AG04450 (cell line): ENCODE results near the gene POLR2J. TPM values are rescaled to one million over a fixed set of nuclear protein-coding genes. Genes with fewer than 3 reads are reported as not detected.
"Not testable (repeated sequence)": the region's sequence is repeated elsewhere in the genome, so short reads cannot be mapped to it uniquely, and the experiment has no call there.

Source experiments
- CTCF ChIA-PET: fragments of 300-600, 350-600 bp; formaldehyde crosslinking; extraction: SDS; loops from one replicate; lab custom pipeline; 2022; ENCODE audit warnings: antibody characterized with exemption, inconsistent platforms; lab: Charles Lee
- POLR2A ChIA-PET: fragments of 350-600 bp; formaldehyde crosslinking; extraction: SDS; loops from one replicate; lab custom pipeline; 2021; ENCODE audit warnings: antibody characterized with exemption, inconsistent platforms; lab: Yijun Ruan, JAX
- DNase-seq: peaks from one replicate; pipeline ENCODE4 v3.0.0-alpha.2; 2011; ENCODE audit warnings: low read depth, low spot score
- H3K27ac ChIP-seq: one replicate; pipeline ENCODE4 v1.5.1; 2012; ENCODE audit warnings: low read depth, low read length, control low read depth
- H3K27me3 ChIP-seq: one replicate; pipeline ENCODE4 v1.6.0; 2012; ENCODE audit warnings: low read length; ENCODE audit not compliant: control insufficient read depth, insufficient read depth
- H3K4me3 ChIP-seq: 2 replicates; pipeline ENCODE4 v1.5.1; 2011; ENCODE audit warnings: mild to moderate bottlenecking, low read depth, low read length, control low read depth
- H3K9me3 ChIP-seq: 2 replicates; pipeline ENCODE4 v1.5.1; 2012; ENCODE audit warnings: low read length; ENCODE audit not compliant: control insufficient read depth, insufficient read depth
- polyA plus RNA-seq: library from polyadenylated mRNA; depleted of rRNA; stranded (reverse); fragments of >200 nt; gene quantifications from 2 replicates; pipeline ENCODE4 v1.2.3, GENCODE V29; 2011
- TF ChIP-seq, protein P1 (sequence below): IDR thresholded peaks from 2 replicates; pipeline ENCODE4 v1.5.1; 2011; ENCODE audit warnings: low read depth, low read length, control low read depth, inconsistent platforms

Gene POLR2J
- polyA plus RNA-seq, 1 experiment, result 55.3 TPM

- TF ChIP-seq, protein P1, sequence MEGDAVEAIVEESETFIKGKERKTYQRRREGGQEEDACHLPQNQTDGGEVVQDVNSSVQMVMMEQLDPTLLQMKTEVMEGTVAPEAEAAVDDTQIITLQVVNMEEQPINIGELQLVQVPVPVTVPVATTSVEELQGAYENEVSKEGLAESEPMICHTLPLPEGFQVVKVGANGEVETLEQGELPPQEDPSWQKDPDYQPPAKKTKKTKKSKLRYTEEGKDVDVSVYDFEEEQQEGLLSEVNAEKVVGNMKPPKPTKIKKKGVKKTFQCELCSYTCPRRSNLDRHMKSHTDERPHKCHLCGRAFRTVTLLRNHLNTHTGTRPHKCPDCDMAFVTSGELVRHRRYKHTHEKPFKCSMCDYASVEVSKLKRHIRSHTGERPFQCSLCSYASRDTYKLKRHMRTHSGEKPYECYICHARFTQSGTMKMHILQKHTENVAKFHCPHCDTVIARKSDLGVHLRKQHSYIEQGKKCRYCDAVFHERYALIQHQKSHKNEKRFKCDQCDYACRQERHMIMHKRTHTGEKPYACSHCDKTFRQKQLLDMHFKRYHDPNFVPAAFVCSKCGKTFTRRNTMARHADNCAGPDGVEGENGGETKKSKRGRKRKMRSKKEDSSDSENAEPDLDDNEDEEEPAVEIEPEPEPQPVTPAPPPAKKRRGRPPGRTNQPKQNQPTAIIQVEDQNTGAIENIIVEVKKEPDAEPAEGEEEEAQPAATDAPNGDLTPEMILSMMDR, result no peak
- POLR2A ChIA-PET, result no interaction called here
- Histone ChIP-seq H3K27ac (peak overlapping the region; percentile 11), H3K4me3 (no peak overlapping the region), H3K27me3 (no peaks in the 10 kb centered on the region), H3K9me3 (no peaks in the 10 kb centered on the region; the same call in 1 of the 2 replicates)
- no peak for DNase-seq
- CTCF ChIA-PET, result interaction anchor here (1.5 kb wide), 1 partner anchor 10 kb away, joined by 9 read pairs; no protein-coding TSS in a partner anchor
Observed at GRCh38 chr7:102457352-102457924, 21.3 kb downstream of the POLR2J start.

DNA sequence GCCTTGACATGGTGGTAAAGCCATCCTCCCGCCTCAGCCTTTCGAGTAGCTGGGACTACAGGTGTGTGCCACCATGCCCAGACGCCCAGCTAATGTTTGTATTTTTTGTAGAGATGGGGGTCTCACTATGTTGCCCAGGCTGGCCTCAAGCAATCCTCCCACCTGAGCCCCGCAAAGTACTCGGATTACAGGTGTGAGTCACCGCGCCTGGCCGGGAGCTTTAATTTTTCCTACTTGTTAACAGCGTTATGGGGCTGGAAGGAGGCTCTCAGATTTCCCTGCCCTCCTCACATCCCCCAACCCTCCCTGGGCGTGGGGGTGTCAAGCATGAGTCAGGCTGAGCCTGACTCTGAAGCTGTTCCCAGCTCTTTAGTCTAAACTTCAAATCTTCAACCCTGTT is 22.4 kb downstream of the POLR2J start:
- CTCF ChIA-PET, result interaction anchor here (0.5 to 1.5 kb wide), 4 partner anchors 9 to 21 kb away, joined by 3 to 9 read pairs (median 4); no protein-coding TSS in a partner anchor
- TF ChIP-seq, protein P1, result no peak
- Histone ChIP-seq H3K9me3 (no peaks in the 10 kb centered on the region; the same call in 1 of the 2 replicates), H3K27me3 (no peaks in the 10 kb centered on the region), H3K27ac (peak overlapping the region; percentile 39), H3K4me3 (no peak overlapping the region)
- POLR2A ChIA-PET, result interaction anchor here (0.7 kb wide), 1 partner anchor 11 kb away, joined by 5 read pairs; no protein-coding TSS in a partner anchor
- DNase-seq, result no peak

DNA sequence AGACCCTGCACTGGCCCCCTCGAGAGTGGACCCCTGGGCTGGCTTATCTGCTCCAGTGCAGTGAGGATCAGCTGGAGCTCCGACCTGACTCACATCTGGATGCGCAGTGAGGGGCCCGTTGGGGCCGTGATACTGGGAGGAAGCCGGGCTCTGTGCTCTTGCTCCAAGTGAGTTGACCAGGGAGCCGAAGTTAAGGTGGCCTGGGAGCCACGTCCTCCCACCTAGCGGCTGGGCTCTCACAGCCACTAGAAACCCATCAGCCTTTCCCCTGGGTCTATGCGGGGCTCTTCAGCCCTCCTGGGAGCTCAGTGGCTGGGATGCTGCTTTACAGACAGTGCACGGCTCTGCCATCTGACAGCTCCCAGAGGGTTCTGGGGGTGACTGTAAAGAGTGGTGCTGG is 23.1 kb downstream of the POLR2J start:
- no peaks in the 10 kb centered on the region; the same call in 1 of the 2 replicates for H3K9me3 ChIP-seq
- CTCF ChIA-PET, result interaction anchor here (1.5 kb wide), 1 partner anchor 12 kb away, joined by 9 read pairs; no protein-coding TSS in a partner anchor
- no peak overlapping the region for H3K4me3 ChIP-seq
- H3K27me3 ChIP-seq, result no peaks in the 10 kb centered on the region
- TF ChIP-seq, protein P1, result no peak
- H3K27ac ChIP-seq, result no peak overlapping the region
- no peak for DNase-seq
- POLR2A ChIA-PET, result interaction anchor here (0.9 to 1.1 kb wide), 2 partner anchors 15 to 22 kb away, joined by 3 read pairs; no protein-coding TSS in a partner anchor

- DNase-seq, H3K4me3 ChIP-seq, H3K9me3 ChIP-seq, CTCF ChIA-PET, H3K27me3 ChIP-seq, H3K27ac ChIP-seq: not testable (repeated sequence)
- POLR2A ChIA-PET, result interaction anchor here (0.9 to 1.1 kb wide), 2 partner anchors 15 to 21 kb away, joined by 3 read pairs; no protein-coding TSS in a partner anchor
Observed at GRCh38 chr7:102454932-102455331, 23.8 kb downstream of the POLR2J start.

GRCh38 chr7:102454468-102454867 is 24.3 kb downstream of the POLR2J start:
- TF ChIP-seq, protein P1, result no peak
- ChIA-PET POLR2A (interaction anchor here (0.9 kb wide), 1 partner anchor 14 kb away, joined by 3 read pairs; no protein-coding TSS in a partner anchor), CTCF (no interaction called here)
- no peaks in the 10 kb centered on the region; the same call in 1 of the 2 replicates for H3K9me3 ChIP-seq
- H3K4me3 ChIP-seq, result no peak overlapping the region
- DNase-seq, result no peak
- H3K27me3 ChIP-seq, result no peaks in the 10 kb centered on the region
- H3K27ac ChIP-seq, result no peak overlapping the region
